AG09309 (cell line): ENCODE data around the gene SPON1.
"Not testable (repeated sequence)": the region's sequence is repeated elsewhere in the genome, so short reads cannot be mapped to it uniquely, and the experiment has no call there.

Experiments
- DNase-seq: peaks from one replicate; pipeline ENCODE4 v3.0.0-alpha.2; 2010; ENCODE audit warnings: low read depth
- H3K4me3 ChIP-seq: 2 replicates; pipeline ENCODE4 v1.5.1; 2011; ENCODE audit warnings: mild to moderate bottlenecking, low read depth, low read length, moderate library complexity; ENCODE audit not compliant: control insufficient read depth
- CTCF ChIP-seq: IDR thresholded peaks from 2 replicates; pipeline ENCODE4 v1.5.1; 2011; ENCODE audit warnings: mild to moderate bottlenecking, low read depth, low read length, inconsistent platforms; ENCODE audit not compliant: insufficient read depth, control insufficient read depth; ENCODE audit errors: missing control alignments

SPON1 gene

GRCh38 chr11:13929395-13929891, 33.1 kb upstream of the SPON1 start:
- no peak for TF ChIP-seq CTCF
- DNase-seq = no peak
- H3K4me3 ChIP-seq = no peak overlapping the region

GRCh38 chr11:13931356-13931755, 31.2 kb upstream of the SPON1 start:
- DNase-seq = no peak
- no peak for TF ChIP-seq CTCF
- H3K4me3 ChIP-seq = no peak overlapping the region

- not testable (repeated sequence) for H3K4me3 ChIP-seq, DNase-seq
Observed at GRCh38 chr11:13937154-13937553, 25.4 kb upstream of the SPON1 start.

GRCh38 chr11:13938829-13939228, 23.7 kb upstream of the SPON1 start:
- H3K4me3 ChIP-seq, DNase-seq: not testable (repeated sequence)

- DNase-seq = no peak
- no peak for TF ChIP-seq CTCF
- no peak overlapping the region for H3K4me3 ChIP-seq
Observed at GRCh38 chr11:13939961-13940906, 22.3 kb upstream of the SPON1 start.

GRCh38 chr11:13940907-13941256, 21.6 kb upstream of the SPON1 start:
- DNase-seq = no peak
- no peak overlapping the region for H3K4me3 ChIP-seq
- TF ChIP-seq CTCF = no peak

GRCh38 chr11:13941775-13942174, 20.7 kb upstream of the SPON1 start:
- no peak for DNase-seq
- no peak for TF ChIP-seq CTCF
- no peak overlapping the region for H3K4me3 ChIP-seq
